Measurements from ENCODE around the gene HILPDA. TPM values are rescaled to one million over a fixed set of nuclear protein-coding genes. Genes with fewer than 3 reads are reported as not detected.
"Not testable (repeated sequence)": the region's sequence is repeated elsewhere in the genome, so short reads cannot be mapped to it uniquely, and the experiment has no call there.

Gene HILPDA
- total and polyA plus RNA-seq, 9 of the 15 experiments (the other 6 are each of a cell fraction or from before 2014, with no cell fraction given): 8.3 to 71.8 (median 23.5) TPM

- TF ChIP-seq AFF4 (CRISPR knock-in tag; IDR thresholded peaks at IDR 0.05) (peak; percentile 95), ZFX (CRISPR knock-in tag; IDR thresholded peaks at IDR 0.05) (peak; percentile 87), KLF6 (CRISPR knock-in tag; IDR thresholded peaks at IDR 0.05; ENCODE audit: borderline replicate concordance) (peak; percentile 89), GTF2E2 (tag; IDR thresholded peaks at IDR 0.05) (peak; percentile 91)
Observed at GRCh38 chr7:128476402-128477335, 21.0 kb downstream of the HILPDA start, which contains the start of gene METTL2B (continued).

- 0% methylated on average over 4 of the region's 4 CpGs for WGBS (ENCODE audit: insufficient coverage, low coverage, missing lambda C conversion rate)
- H3K9me1 ChIP-seq (ENCODE audit: control insufficient read depth, insufficient read depth, low read length); H3K4me1 ChIP-seq (replicated peaks in 1 of 2; ENCODE audit: control insufficient read depth in 2 of 2, insufficient read depth in 2 of 2, low read length in 2 of 2); CTCF ChIA-PET (ENCODE audit: low intra/inter-chr PET ratio); BruUV-seq (replicated peaks); DNase-seq (ENCODE audit: extremely low read depth in 1 of 4, low spot score in 3 of 4); H3K27me3 ChIP-seq (ENCODE audit: control insufficient read depth in 2 of 2, insufficient read depth in 2 of 2, low read length in 2 of 2); H4K20me1 ChIP-seq (replicated peaks; ENCODE audit: control insufficient read depth, insufficient read depth, low read length); H3K9me3 ChIP-seq (replicated peaks; ENCODE audit: control insufficient read depth, insufficient read depth, low read depth, low read length); ATAC-seq: not testable (repeated sequence)
- H3K4me2 ChIP-seq (ENCODE audit: insufficient read depth, low read length): peak overlapping the region; percentile 88
- TF ChIP-seq ZNF589 (CRISPR knock-in tag; IDR thresholded peaks at IDR 0.05; ENCODE audit: low read depth) (0 out of 2 replicates have a peak, but pooled peaks have one; percentile 6), SIN3B (IDR thresholded peaks at IDR 0.05; ENCODE audit: low read depth) (peak; percentile 37; the same call in 1 of the 2 replicates), KLF6 (CRISPR knock-in tag; IDR thresholded peaks at IDR 0.05; ENCODE audit: borderline replicate concordance) (0 out of 2 replicates have a peak, but pooled peaks have one; percentile 19)
- H3K9ac ChIP-seq (ENCODE audit: insufficient read depth in 1 of 2, low read depth in 2 of 2, low read length in 2 of 2): peak overlapping the region; percentile 89 to 94
- intact Hi-C loops (cut with micrococcal nuclease): loop anchor here (2.0 to 10.0 kb wide), 6 partner anchors 50 to 405 kb away; partner anchors contain the start of gene ATP6V1F
- peak; percentile 46 for FAIRE-seq
- H3K27ac ChIP-seq (ENCODE audit: extremely low read depth, low read depth, low read length): peak overlapping the region; percentile 88
- POLR2A ChIA-PET: interaction anchor here (1.0 to 1.5 kb wide), 5 partner anchors 27 to 686 kb away, joined by 3 to 4 read pairs (median 3); no protein-coding TSS in a partner anchor
- H3K4me3 ChIP-seq: peak overlapping the region; percentile 73
- H3K36me3 ChIP-seq (ENCODE audit: control insufficient read depth, insufficient read depth, low read length): peaks cover 47% of the 10 kb centered on the region
- in situ Hi-C loops (cut with MboI): loop anchor here (5.0 to 10.0 kb wide), 2 partner anchors 197 to 400 kb away; partner anchors contain the start of gene GARIN1A
- H3K79me2 ChIP-seq (ENCODE audit: control insufficient read depth, insufficient read depth, low read length): peaks cover 35% of the 10 kb centered on the region
- H2AFZ ChIP-seq (ENCODE audit: low read depth, low read length): peak overlapping the region; percentile 97; the same call in 1 of the 2 replicates
Observed at GRCh38 chr7:128477336-128477690, 21.6 kb downstream of the HILPDA start.

Measured in K562 (cell line).